ENCODE results near the gene LPP. TPM values are rescaled to one million over a fixed set of nuclear protein-coding genes. Genes with fewer than 3 reads are reported as not detected.

Gene LPP
- total and polyA plus RNA-seq, 2 of the 13 experiments (the other 11 are each of a cell fraction or from before 2014, with no cell fraction given), result 19.2 to 29.9 TPM

DNA sequence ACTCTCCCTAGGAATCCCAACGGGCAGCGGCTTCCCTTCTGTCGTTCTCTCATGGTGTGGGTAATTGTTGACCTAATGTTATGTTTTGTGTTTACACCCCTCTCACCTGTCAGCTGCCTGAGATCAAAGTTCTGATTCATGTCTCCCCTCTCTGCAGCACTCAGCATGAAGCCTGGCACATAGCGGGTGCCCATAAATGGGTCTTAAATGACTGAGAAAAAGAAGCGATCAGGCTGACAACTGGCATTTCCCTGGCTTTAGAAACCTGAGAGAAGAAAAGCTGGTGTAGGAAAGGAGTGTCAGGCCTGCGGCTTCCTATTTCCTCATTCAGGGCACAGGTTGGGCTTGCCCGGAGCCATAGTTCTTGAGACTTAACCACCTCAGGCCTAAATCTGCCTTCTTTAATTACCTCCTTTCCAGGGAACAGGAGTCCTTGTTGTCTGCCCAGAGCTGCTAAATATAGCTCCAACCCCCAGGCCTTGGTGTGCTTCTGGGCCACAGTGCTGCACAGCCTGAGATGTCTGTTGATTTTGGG lies 31.8 kb downstream of the LPP start (continued):
- no peak for TF ChIP-seq SP2 (CRISPR knock-in tag; IDR thresholded peaks at IDR 0.05)
- TF ChIP-seq MXD4 (CRISPR knock-in tag; IDR thresholded peaks at IDR 0.05), result no peak
- TF ChIP-seq, protein P1, sequence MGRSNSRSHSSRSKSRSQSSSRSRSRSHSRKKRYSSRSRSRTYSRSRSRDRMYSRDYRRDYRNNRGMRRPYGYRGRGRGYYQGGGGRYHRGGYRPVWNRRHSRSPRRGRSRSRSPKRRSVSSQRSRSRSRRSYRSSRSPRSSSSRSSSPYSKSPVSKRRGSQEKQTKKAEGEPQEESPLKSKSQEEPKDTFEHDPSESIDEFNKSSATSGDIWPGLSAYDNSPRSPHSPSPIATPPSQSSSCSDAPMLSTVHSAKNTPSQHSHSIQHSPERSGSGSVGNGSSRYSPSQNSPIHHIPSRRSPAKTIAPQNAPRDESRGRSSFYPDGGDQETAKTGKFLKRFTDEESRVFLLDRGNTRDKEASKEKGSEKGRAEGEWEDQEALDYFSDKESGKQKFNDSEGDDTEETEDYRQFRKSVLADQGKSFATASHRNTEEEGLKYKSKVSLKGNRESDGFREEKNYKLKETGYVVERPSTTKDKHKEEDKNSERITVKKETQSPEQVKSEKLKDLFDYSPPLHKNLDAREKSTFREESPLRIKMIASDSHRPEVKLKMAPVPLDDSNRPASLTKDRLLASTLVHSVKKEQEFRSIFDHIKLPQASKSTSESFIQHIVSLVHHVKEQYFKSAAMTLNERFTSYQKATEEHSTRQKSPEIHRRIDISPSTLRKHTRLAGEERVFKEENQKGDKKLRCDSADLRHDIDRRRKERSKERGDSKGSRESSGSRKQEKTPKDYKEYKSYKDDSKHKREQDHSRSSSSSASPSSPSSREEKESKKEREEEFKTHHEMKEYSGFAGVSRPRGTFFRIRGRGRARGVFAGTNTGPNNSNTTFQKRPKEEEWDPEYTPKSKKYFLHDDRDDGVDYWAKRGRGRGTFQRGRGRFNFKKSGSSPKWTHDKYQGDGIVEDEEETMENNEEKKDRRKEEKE (IDR thresholded peaks at IDR 0.05), result no peak
- 0 out of 2 replicates have a peak, but pooled peaks have one; percentile 30 for TF ChIP-seq ZNF772 (CRISPR knock-in tag; IDR thresholded peaks at IDR 0.05)
- no peak for TF ChIP-seq POLR2A (IDR thresholded peaks at IDR 0.05; ENCODE audit: insufficient read depth in 1 of 2, low read depth in 2 of 2, low read length in 2 of 2)
- TF ChIP-seq REXO4 (CRISPR knock-in tag; IDR thresholded peaks at IDR 0.05; ENCODE audit: borderline replicate concordance), result no peak
- TF ChIP-seq, protein P2, sequence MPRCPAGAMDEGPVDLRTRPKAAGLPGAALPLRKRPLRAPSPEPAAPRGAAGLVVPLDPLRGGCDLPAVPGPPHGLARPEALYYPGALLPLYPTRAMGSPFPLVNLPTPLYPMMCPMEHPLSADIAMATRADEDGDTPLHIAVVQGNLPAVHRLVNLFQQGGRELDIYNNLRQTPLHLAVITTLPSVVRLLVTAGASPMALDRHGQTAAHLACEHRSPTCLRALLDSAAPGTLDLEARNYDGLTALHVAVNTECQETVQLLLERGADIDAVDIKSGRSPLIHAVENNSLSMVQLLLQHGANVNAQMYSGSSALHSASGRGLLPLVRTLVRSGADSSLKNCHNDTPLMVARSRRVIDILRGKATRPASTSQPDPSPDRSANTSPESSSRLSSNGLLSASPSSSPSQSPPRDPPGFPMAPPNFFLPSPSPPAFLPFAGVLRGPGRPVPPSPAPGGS (CRISPR knock-in tag; IDR thresholded peaks at IDR 0.05), result no peak
- no peak; the same call in 1 of the 2 replicates for TF ChIP-seq ZNF652 (CRISPR knock-in tag; IDR thresholded peaks at IDR 0.05; ENCODE audit: borderline replicate concordance, low read depth)
- no peak for TF ChIP-seq GZF1 (CRISPR knock-in tag; IDR thresholded peaks at IDR 0.05)
- TF ChIP-seq, protein P3, sequence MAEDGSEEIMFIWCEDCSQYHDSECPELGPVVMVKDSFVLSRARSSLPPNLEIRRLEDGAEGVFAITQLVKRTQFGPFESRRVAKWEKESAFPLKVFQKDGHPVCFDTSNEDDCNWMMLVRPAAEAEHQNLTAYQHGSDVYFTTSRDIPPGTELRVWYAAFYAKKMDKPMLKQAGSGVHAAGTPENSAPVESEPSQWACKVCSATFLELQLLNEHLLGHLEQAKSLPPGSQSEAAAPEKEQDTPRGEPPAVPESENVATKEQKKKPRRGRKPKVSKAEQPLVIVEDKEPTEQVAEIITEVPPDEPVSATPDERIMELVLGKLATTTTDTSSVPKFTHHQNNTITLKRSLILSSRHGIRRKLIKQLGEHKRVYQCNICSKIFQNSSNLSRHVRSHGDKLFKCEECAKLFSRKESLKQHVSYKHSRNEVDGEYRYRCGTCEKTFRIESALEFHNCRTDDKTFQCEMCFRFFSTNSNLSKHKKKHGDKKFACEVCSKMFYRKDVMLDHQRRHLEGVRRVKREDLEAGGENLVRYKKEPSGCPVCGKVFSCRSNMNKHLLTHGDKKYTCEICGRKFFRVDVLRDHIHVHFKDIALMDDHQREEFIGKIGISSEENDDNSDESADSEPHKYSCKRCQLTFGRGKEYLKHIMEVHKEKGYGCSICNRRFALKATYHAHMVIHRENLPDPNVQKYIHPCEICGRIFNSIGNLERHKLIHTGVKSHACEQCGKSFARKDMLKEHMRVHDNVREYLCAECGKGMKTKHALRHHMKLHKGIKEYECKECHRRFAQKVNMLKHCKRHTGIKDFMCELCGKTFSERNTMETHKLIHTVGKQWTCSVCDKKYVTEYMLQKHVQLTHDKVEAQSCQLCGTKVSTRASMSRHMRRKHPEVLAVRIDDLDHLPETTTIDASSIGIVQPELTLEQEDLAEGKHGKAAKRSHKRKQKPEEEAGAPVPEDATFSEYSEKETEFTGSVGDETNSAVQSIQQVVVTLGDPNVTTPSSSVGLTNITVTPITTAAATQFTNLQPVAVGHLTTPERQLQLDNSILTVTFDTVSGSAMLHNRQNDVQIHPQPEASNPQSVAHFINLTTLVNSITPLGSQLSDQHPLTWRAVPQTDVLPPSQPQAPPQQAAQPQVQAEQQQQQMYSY (CRISPR knock-in tag; IDR thresholded peaks at IDR 0.05), result no peak
- peak; percentile 40; the same call in 1 of the 2 replicates for TF ChIP-seq CREM (IDR thresholded peaks at IDR 0.05)
- TF ChIP-seq CREM (CRISPR knock-in tag; IDR thresholded peaks at IDR 0.05), result no peak
- TF ChIP-seq NR3C1 (CRISPR knock-in tag; IDR thresholded peaks at IDR 0.05), result no peak
- no peak for TF ChIP-seq SSRP1 (CRISPR knock-in tag; IDR thresholded peaks at IDR 0.05)
- no peak for TF ChIP-seq ZNF432 (CRISPR knock-in tag; IDR thresholded peaks at IDR 0.05; ENCODE audit: borderline replicate concordance)
- TF ChIP-seq YEATS4 (CRISPR knock-in tag; IDR thresholded peaks at IDR 0.05; ENCODE audit: borderline replicate concordance), result no peak
- TF ChIP-seq ZNF782 (CRISPR knock-in tag; IDR thresholded peaks at IDR 0.05; ENCODE audit: borderline replicate concordance), result no peak
- no peak for TF ChIP-seq KDM3A (CRISPR knock-in tag; IDR thresholded peaks at IDR 0.05; ENCODE audit: low read depth)
- no peak for TF ChIP-seq ZKSCAN8 (CRISPR knock-in tag; IDR thresholded peaks at IDR 0.05; ENCODE audit: borderline replicate concordance)
- TF ChIP-seq NCOA2 (CRISPR knock-in tag; IDR thresholded peaks at IDR 0.05), result peak; percentile 20; the same call in 1 of the 2 replicates
- no peak for TF ChIP-seq KDM1A (CRISPR knock-in tag; IDR thresholded peaks at IDR 0.05)
- TF ChIP-seq ZNF619 (CRISPR knock-in tag; IDR thresholded peaks at IDR 0.05), result no peak
- TF ChIP-seq, protein P4, sequence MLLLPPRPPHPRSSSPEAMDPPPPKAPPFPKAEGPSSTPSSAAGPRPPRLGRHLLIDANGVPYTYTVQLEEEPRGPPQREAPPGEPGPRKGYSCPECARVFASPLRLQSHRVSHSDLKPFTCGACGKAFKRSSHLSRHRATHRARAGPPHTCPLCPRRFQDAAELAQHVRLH (CRISPR knock-in tag; IDR thresholded peaks at IDR 0.05; ENCODE audit: borderline replicate concordance, low read depth), result no peak
- no peak for TF ChIP-seq ERF (CRISPR knock-in tag; IDR thresholded peaks at IDR 0.05)
- no peak for TF ChIP-seq POLR2AphosphoS2 (IDR thresholded peaks at IDR 0.05; ENCODE audit: low read depth, low read length)
- peak; percentile 80 for TF ChIP-seq HDAC1 (CRISPR knock-in tag; IDR thresholded peaks at IDR 0.05)
